H1 (cell line): Measurements from ENCODE around the gene FBN1. TPM values are rescaled to one million over a fixed set of nuclear protein-coding genes. Genes with fewer than 3 reads are reported as not detected.

Experiments used
- MAFK ChIP-seq: IDR thresholded peaks from 2 replicates; pipeline ENCODE4 v1.6.1; 2012; ENCODE audit warnings: low read depth, mild to moderate bottlenecking, improper control_type of control experiment, low read length
- polyA plus RNA-seq, 7 experiments: library from polyadenylated mRNA; depleted of rRNA in 3 of 7; stranded (reverse) in 5 of 7; unstranded in 2 of 7; fragments of >200 nt in 5 of 7; fragments of 200-250 nt in 2 of 7; gene quantifications; 1 replicate in 5 of 7; 2 replicates in 1 of 7; 4 replicates in 1 of 7; pipeline versions ENCODE4 v1.2.1 to v1.2.3, GENCODE V29; 2011 to 2013; ENCODE audit warnings: missing spikeins in 2 of 7, mixed read lengths in 2 of 7
- total RNA-seq: library from RNA; stranded (reverse); fragmentation: NEBNext Ultra II Directional; extraction: Animal tissue kit (Norgen Biotek cat#: 25700); gene quantifications from 2 replicates; pipeline ENCODE4 v1.2.1, GENCODE V29; 2021

Gene FBN1
- total and polyA plus RNA-seq, 2 of the 8 experiments (the other 6 are each of a cell fraction or from before 2014, with no cell fraction given), result 3.0 to 4.0 TPM

- no peak for TF ChIP-seq MAFK
Measured at GRCh38 chr15:48442011-48442410, 203.5 kb downstream of the FBN1 start (continued).
